LHCN-M2 (cell line): ENCODE measurements around the gene PNPO. TPM values are rescaled to one million over a fixed set of nuclear protein-coding genes. Genes with fewer than 3 reads are reported as not detected.

Experiments used
- DNase-seq: peaks from one replicate; pipeline ENCODE4 v3.0.0-alpha.2; 2012; ENCODE audit warnings: low read depth
- total RNA-seq: library from RNA; depleted of rRNA; stranded (reverse); fragments of >200 nt; gene quantifications from 2 replicates; pipeline ENCODE4 v1.2.3, GENCODE V29; 2014

Gene PNPO
- total RNA-seq, 1 experiment from 2014 or later = 54.1 TPM

- DNase-seq = no peak
These were observed 32.2 kb downstream of the PNPO start for GRCh38 chr17:47973541-47973940.

- no peak for DNase-seq
These were observed 33.9 kb downstream of the PNPO start for GRCh38 chr17:47975189-47975822.

DNA sequence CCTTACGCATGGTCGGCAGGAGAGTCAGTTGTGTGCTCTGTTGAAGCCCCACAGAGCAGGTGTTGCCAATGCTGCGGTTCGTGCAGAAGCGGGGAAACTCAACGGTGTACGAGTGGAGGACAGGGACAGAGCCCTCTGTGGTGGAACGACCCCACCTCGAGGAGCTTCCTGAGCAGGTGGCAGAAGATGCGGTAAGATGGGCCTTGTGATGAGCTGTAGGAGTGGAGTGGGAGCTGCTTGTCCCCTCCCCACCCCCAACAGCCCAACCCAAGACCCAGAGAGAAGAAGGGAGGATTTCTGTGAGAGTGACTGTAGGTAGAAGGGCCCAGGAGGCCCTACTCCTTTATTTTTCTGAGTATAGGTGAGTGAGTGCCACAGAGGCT lies 34.4 kb downstream of the PNPO start:
- no peak for DNase-seq

GRCh38 chr17:47978324-47978723 lies 37.0 kb downstream of the PNPO start:
- peak; percentile 47 for DNase-seq

DNA sequence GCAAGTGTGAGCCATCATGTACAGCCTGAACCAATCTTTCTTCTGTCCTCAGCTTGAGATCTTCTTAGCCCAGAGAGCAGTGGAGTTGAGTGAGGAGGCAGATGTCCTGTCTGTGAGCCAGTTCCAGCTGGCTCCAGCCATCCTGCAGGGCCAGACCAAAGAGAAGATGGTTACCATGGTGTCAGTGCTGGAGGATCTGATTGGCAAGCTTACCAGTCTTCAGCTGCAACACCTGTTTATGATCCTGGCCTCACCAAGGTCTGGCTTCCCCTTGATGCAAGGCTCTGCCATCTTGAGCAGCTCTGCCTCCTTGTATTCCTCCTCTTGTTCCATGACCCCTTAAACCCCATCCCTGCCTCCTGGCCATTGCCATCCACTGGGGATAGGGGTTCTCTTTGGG lies 39.2 kb downstream of the PNPO start:
- DNase-seq = no peak

DNA sequence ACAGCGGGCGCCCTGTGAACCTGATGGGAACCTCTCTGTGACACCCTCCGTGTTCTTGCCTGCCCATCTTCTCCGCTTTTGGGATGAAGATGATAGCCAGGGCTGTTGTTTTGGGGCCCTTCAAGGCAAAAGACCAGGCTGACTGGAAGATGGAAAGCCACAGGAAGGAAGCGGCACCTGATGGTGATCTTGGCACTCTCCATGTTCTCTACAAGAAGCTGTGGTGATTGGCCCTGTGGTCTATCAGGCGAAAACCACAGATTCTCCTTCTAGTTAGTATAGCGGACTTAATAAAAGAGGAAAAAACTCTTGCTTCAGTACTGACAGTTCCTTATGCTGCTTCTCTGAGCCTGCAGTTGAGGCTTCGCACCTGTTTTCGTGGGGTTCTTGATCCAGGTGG lies 40.1 kb downstream of the PNPO start:
- no peak for DNase-seq

- no peak for DNase-seq
These were observed 40.8 kb downstream of the PNPO start for GRCh38 chr17:47982091-47982617.

DNA sequence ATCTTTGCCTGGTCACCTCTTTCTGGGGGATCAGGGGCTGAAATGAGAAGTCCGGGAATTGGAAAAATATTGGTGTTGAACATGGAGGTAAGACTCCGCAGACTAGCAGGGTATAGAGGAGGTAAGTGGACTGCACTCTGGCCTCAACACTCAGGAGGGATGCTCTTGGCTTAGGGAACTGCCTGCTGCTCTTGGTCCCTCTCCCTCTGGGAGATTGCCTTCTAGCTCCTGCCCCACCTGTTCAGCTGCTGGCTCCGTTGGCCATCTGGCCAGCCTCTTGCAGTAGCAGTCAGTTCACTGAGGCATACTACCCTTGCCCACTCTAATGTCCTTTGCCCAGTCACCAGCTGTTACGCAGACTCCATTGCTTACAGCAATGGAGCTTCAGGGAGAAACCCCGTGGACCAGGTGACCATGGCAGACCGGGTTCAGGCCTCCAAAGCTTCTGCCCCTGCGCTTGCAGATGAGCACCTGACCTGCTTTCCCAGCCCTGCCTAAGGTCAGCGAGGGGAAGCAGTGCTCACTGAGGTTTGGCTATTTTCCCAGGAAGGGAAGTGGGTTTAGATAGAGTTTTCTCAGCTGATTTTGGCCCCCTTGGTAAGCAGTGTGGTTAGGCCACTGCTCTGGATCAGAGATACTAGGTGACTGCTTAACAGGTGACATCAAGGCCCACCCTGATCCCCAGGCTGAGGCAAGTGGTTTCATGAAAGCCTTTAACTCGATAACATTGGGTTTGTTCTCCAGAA lies 41.4 kb downstream of the PNPO start:
- no peak for DNase-seq

- DNase-seq = no peak
These were observed 42.3 kb downstream of the PNPO start for GRCh38 chr17:47983492-47984223.

DNA sequence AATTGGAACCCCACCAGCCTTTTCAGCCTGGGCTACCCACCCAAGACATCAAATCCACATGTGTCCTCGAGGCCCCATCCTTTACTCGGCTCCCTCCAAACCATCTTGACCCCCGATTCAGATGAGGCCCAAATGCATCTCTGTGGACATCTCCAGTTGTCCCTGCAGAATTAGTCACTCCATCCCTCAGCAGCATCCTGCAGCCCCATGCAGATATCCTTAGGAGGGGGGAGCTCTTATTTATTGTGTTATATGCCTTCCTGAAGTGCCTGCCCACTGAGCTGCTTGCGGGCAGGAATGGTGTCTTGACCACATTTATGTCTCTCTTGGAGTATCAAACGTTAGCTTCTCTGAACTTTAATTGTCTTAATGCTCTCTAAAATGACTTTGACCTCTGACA lies 45.1 kb downstream of the PNPO start:
- no peak for DNase-seq

GRCh38 chr17:47987240-47987835 lies 46.0 kb downstream of the PNPO start:
- no peak for DNase-seq

- DNase-seq = peak; percentile 23
These were observed 47.1 kb downstream of the PNPO start for GRCh38 chr17:47988445-47988844.

DNA sequence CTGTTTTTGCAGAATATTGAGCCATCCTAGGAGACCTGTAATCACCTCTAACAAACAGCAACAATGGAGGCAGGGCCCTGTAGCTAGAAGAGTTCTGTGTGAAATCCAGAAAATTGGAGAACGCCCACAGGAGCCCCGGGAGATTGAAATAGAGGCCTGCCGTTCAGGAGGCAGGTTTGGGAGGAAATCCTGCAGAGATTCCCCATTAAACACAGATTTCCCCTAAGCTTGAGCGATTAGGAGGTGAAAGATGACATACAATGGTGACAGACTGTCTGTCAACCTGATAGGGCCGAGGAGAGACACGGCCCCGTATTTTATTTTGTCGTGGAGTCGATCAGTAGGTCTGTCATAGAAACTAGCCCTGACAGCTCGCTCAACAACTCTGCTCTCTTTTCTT lies 47.8 kb downstream of the PNPO start:
- DNase-seq = no peak

DNA sequence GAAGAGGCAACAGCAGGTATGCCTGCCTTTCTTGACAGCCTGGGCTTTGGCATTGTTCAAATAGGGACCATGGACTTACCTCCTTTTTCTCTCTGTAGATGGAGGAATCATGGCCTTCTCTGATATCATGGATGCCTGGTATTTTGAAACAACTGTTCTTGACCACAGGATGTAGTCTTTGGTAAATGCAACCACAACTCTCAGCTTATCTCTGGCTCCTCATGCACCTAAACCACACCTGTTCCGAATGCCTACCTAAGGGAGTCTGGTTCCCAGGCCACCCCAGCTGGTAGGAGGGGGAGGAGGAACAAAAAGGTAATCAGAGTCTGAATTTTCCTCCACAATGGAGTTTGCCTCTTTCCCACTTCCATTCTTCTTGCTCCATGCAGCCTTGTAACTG lies 48.3 kb downstream of the PNPO start:
- peak; percentile 58 for DNase-seq

GRCh38 chr17:47990962-47991731 lies 49.8 kb downstream of the PNPO start:
- peak; percentile 87 for DNase-seq

GRCh38 chr17:47992216-47992615 lies 50.8 kb downstream of the PNPO start:
- DNase-seq = no peak

- no peak for DNase-seq
These were observed 51.7 kb downstream of the PNPO start for GRCh38 chr17:47993031-47993564.

- no peak for DNase-seq
These were observed 52.6 kb downstream of the PNPO start for GRCh38 chr17:47993964-47994363.

DNA sequence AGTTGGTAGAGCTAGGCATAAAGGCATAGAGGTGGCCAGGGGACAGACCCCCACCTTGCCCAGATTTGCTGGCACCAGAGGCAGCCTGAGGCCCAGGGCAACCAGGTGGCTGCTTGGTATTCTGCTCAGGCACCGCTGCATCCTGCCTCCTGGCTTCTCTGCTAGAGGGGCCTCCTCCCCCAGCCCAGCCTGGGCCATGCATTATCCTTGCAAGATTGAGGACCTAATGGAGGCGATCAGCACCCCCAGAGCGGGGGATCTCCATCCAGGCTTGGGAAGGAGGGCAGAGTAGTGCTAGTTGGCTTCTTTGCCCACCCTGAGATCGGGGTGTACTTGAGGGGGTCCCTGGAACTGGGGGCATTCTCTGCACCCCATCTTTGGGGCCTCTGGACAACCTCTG lies 53.4 kb downstream of the PNPO start:
- no peak for DNase-seq

DNA sequence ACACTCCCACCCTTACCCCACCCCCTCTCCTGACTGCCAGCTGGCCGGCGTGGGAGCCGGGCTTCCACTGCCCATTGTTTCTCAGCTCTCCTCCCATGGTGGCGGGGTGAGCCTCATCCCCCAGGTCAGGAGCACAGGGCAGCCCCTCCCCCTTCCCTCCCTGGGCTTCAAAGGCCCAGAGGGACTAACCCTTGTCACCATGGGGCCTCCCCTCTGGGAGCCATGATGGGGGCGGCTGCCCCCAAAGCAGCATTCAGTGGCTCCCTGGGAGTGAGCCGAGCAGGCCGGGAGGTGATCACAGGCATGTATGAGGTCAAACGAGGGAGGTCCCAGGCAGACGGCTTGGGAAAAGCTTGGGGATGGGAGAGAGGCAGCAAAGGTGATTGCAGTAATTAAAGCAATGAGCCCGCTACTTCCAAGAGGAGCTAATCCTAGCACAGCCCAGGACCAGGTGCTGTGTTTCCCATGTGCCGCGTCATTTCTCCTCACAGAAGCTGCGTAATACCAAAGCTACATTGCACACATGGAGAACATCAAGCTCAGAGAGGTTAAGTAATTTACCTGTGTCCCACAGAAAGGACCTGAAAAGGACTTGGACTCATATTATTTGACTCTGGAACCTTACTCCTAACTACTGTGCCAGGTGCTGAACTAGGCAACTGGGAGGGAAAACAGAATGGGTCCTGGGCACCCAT lies 54.0 kb downstream of the PNPO start:
- no peak for DNase-seq
